GM21526 (cell line): ENCODE data around the gene LTBP3.
"Not testable (repeated sequence)": the region's sequence is repeated elsewhere in the genome, so short reads cannot be mapped to it uniquely, and the experiment has no call there.

Experiments
- ATAC-seq: cut with Tn5 transposase; IDR thresholded peaks from one replicate; pipeline ENCODE4 v1.9.1; 2021; ENCODE audit warnings: moderate library complexity; ENCODE audit not compliant: unreplicated experiment, low FRiP score

LTBP3 gene

DNA sequence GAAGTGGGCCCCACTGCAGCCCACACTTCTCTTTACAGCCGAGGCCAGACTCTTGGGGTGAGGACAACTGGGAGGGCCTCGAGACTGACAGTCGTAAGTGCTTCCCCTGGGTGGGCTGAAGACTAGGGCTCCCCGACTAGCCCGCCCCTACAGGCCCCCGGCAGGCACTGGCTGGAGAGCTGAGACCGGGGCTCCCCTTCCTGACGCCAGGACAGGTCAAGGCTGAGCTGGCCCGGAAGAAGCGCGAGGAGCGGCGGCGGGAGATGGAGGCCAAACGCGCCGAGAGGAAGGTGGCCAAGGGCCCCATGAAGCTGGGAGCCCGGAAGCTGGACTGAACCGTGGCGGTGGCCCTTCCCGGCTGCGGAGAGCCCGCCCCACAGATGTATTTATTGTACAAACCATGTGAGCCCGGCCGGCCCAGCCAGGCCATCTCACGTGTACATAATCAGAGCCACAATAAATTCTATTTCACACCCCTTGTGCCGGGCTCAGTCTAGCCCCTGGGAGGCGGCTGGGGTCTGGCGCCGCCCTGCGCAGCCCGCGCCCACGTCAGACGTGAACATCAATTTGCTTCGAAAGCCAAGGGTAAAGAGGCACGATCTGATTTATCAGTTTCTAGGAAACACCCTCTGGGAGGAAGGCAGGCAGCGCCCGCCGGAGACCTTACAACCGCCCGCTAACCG lies 19.8 kb downstream of the LTBP3 start:
- no peak for ATAC-seq

DNA sequence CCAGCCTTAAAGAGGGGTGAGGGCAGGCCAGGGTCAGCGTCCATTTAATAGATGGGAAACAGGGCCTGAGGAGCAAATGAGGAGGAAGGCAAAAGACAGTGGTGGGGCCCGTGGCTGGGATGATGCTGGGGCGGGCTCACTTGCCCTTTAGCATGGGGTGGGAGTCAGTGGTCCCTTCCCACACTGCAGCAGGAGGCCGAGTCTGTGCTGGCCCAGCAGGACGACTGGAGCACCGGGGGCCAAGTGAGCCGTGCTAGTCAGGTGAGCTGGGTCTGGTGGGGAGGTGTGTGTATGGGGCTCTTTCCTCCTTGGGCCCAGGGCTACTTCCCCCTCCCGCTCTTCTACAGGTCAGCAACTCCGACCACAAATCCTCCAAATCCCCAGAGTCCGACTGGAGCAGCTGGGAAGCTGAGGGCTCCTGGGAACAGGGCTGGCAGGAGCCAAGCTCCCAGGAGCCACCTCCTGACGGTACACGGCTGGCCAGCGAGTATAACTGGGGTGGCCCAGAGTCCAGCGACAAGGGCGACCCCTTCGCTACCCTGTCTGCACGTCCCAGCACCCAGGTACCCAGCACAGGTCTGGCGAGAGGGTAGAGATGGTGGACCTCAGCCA lies 20.4 kb downstream of the LTBP3 start:
- ATAC-seq, result no peak

DNA sequence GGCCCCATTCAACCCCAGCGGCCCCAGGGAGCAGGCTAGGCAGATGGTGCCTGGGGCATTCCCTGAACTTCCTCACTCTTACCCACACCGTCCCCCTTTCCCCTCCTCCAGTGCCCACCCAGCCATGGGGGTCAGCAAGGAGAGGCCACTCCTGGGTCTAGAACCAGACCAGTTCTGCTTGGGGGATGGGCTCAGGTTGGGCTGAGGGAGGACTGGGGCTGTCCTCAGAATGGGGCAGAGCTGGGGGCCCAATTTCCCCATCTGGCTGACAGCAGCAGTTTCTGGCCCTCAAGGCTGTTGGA lies 20.9 kb downstream of the LTBP3 start:
- ATAC-seq, result no peak

DNA sequence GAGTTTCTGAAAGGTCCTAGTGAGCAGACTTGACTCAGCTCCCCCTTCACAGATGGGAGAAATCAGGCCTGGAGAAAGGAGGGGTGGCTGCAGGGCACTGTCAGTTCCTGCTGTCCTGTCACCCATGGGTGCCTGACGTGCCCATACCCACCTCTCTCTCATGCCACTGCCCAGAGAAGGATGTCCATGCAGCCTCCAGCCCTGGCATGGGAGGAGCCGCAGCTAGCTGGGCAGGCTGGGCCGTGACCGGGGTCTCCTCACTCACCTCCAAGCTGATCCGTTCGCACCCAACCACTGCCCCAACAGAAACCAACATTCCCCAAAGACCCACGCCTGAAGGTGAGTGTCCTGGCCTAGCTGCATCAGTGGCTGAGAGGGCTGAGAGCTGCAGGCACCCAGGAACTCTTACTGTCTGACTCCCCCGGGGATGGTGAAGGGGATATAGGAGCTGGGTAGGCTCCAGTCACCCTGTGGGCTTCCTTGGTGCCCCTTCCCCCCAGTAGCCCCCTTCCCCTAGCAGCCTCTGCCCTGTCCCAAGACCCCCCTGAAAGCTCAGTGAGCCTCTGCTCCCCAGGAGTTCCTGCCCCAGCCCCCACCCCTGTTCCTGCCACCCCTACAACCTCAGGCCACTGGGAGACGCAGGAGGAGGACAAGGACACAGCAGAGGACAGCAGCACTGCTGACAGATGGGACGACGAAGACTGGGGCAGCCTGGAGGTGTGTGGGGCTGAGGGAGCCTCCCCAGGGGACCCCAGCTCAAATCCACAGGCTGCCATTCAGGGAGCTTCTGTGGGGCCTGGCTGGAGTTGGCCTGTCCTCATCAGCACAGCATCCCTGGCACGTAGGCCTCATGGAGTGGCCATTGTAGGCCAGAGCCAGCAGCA lies 21.5 kb downstream of the LTBP3 start:
- no peak for ATAC-seq

DNA sequence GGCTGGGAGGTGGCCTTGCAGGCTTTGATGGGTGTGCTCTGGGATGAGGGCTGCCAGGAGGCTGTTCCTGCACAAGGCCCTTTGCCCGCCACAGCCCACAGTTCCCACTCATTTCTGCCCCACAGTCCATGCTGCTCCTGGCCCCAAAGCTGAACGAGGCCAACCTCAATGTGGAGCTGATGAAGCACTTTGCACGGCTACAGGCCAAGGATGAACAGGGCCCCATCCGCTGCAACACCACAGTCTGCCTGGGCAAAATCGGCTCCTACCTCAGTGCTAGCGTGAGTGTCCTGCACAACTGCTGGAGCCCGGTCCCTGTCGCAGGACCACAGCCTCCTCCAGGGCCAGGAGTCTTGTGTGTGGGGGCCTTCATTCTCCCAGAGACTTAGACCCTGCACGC lies 23.1 kb downstream of the LTBP3 start:
- no peak for ATAC-seq

DNA sequence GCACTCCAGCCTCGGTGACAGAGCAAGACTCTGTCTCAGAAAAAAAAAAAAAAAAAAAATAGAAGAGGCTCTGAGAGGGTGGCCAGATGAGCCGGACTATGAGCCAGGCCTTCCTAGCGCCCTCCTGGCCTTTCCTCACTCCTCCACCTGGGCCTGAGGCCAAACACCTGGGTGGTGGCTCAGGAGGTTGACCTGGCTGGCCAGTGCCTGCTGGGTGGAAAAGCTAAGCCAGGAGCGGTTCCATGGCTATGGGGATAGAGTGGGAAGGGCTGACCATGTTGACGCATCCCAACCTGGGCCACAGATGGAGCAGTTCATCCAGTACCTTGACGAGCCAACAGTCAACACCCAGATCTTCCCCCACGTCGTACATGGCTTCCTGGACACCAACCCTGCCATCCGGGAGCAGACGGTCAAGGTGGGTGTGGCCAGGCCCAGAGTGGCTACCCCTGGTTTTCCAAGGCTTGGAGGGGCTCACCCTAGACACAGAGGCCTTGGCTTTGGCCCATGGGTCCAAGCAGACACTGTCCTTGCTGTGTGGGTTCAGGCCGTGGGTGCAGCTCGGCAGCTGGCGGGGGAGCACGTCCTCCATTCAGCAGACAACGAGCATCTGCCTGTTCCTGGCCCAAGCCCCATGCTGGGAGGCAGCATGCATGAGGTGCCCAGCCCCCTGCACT lies 25.6 kb downstream of the LTBP3 start:
- ATAC-seq, result no peak

DNA sequence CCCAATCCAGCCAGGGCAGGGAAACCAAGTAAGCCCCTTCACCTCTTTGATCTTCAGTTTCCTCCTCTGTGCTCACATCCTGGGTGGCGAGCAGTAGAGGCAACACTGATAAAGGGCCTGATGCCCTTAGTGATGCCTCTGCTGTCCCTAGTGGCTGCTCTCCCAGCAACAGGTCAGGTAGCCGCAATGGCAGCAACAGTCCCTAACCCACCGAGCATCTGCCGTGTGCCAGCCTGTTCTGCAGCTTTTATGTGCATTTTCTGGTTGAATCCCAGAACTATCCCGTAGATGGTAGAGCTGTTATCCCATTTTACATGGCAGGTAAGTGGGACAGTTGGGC lies 28.0 kb downstream of the LTBP3 start:
- ATAC-seq, result no peak

DNA sequence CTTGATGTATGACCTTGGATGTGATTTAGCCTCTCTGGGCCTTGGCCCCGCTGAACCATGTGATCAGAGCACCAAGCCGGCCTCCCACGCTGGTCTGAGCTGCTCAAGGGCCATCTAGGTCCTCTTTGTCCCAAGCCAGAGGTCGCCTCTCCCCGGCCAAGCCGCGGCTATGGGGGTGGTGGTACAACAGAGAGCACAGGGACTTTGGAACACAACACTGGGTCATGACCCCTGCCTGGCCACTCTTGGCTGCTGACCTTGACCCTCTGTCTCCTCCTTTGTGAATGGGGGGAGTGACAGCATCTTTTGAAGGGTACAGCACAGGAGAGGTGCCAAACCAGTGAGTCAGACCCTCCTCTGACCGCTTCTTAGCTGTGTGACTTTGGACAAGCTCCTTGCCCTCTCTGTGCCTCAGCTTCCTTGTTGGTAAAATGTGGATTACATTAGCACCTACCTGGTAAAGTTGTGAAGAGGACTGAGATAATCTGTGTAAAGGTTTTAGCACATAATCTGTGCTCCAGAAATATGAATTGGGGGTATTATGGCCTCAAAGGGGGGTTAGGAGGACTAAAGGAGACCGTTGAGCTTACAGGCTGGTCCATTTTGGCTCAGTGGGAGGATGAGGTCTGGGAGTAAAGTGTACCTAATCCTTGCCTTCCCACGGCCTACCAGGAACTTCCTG lies 28.5 kb downstream of the LTBP3 start:
- no peak for ATAC-seq

DNA sequence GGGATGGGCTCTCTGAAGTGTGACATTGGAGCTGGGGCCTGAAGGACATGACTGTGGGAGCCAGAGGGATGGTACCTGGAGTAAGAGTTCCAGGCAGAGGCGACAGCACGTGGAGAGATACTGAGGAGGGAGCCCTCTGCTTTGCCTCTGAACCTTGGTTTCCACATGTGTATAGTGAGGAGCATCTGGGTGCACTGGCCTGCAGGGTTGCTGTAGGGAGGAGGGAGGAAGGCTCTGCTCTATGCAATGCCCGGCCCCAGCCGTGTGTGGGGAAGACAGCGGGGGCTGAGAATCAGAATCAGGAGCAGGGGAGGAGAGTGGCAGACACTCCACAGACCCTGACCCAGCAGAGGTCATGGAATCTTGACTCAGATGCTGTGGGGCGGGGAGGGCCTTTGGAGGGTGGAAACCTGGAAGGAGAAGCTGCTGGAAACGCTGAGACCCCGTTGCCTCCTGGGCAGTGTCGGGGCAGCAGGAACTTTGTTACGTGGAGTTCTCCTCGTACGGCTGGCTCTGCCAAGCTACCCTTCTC lies 29.3 kb downstream of the LTBP3 start:
- ATAC-seq, result no peak

DNA sequence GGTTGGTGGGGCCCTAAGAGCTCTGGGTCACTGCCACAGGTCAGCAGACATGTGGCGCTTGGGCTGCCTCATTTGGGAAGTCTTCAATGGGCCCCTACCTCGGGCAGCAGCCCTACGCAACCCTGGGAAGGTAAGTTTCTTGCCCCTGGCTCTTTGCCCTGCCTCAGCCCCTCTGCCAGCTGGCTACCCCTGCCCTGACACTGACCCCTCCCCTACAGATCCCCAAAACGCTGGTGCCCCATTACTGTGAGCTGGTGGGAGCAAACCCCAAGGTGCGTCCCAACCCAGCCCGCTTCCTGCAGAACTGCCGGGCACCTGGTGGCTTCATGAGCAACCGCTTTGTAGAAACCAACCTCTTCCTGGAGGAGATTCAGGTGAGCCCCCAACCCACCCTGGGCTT lies 31.4 kb downstream of the LTBP3 start:
- no peak for ATAC-seq

DNA sequence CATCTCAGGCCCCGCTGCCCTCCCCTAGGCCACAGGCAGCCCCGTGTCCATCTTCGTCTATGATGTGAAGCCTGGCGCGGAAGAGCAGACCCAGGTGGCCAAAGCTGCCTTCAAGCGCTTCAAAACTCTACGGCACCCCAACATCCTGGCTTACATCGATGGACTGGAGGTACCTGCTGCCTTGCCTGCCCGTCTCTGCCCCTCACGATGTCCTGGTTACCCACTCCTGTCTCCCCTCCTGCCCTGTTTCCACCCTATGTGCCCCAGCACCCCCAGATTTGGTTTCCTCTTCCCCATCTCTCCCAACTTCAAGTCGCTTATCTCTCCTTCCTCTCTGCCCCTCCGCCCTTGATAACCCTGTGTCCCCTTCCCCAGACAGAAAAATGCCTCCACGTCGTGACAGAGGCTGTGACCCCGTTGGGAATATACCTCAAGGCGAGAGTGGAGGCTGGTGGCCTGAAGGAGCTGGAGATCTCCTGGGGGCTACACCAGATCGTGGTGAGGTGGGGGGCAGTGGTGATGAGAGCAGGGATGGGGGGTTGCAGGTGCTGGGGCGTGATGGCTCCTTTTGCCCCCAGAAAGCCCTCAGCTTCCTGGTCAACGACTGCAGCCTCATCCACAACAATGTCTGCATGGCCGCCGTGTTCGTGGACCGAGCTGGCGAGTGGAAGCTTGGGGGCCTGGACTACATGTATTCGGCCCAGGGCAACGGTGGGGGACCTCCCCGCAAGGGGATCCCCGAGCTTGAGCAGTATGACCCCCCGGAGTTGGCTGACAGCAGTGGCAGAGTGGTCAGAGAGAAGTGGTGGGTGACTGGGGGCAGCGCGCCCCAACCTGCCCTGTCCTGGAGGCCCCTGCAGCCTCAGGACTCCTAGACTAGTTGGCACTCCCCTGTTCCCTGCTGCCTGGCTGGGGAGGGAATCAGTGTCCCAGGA lies 32.3 kb downstream of the LTBP3 start:
- no peak for ATAC-seq

DNA sequence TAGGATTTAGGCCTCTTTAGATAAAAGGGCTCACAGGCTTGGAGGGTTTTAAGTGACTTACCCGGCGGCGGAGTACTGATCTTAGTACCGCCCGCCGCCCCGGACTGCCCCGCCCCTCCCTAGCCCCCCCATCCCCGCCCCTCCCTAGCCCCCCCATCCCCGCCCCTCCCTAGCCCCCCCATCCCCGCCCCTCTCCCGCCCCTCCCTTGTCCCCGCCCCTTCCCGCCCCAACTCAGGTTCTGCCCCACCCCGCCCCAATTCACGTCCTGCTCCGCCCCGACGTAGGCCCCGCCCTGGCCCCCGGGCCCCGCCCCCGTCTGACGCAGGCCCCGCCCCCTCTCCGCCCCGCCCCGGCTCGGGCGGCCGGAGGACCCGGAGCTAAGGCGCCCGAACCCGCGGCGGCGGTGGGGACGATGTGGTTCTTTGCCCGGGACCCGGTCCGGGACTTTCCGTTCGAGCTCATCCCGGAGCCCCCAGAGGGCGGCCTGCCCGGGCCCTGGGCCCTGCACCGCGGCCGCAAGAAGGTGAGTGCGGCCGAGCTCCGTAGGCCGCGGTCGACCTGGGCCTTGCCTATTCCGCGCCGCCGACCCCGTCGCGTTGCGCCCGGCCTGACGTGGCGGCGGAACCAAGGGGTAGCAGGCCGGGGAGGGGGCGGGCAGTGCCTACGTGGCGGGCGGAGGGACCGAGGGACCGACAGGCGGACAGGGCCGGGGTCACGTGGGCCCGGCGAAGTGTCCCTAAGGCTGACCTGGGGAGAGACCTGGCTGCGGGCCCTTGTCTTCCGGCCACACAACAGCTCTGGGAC lies 33.2 kb downstream of the LTBP3 start, which contains the start of gene SCYL1:
Gene SCYL1 (plus strand): TSS at position 343 of the 805 bp plus-strand sequence. CDS start 71 bp downstream, at position 414.
- no peak for ATAC-seq

DNA sequence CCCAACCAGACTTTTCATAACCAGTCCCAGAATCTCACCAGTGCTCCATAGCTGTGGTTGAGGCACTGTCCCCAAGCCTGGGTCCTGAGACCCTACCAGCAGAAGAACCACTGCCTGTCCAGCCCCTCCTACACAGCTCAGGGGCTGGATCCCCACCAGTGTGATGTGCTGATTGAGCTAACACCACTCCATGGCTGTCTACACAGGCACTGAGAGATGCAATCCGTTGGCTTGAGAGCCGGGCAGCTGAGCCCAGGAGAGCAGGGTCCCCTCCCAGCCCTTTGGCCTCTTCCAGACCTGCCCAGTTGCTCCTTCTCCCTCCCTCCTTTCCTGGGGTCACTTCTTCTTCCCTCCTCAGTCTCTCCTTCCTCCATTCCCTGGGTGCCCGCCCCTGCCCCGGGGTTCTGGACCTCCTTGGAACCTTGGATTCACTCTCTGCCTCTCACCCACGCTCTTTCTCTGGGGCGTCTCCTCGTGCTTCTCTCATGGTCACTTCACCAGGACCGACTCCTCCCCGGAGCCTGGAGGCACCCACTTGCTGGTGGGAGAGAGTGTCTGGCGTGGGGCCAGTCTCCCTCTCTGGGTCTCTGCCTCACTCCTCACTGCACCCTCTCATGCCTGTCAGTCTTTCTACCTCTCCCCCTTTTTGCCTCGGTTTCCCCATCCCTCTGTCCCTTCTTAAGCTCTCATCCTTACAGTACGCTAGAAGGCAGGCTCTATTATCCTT lies 34.0 kb downstream of the LTBP3 start:
- ATAC-seq, result no peak

DNA sequence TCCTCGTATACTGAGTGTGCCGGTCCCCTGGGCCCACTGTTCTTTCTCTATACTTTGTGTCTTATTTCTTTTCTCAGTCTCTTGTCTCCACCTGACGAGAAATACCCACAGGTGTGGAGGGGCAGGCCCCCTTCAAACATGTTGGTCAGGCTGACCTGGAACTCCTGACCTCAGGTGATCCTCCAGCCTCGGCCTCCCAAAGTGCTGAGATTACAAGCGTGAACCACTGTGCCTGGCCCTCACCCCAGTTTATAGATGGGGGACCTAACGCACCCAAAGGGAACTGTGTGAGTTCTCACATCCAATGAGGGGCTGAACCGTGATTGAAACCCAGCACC lies 34.6 kb downstream of the LTBP3 start:
- not testable (repeated sequence) for ATAC-seq

DNA sequence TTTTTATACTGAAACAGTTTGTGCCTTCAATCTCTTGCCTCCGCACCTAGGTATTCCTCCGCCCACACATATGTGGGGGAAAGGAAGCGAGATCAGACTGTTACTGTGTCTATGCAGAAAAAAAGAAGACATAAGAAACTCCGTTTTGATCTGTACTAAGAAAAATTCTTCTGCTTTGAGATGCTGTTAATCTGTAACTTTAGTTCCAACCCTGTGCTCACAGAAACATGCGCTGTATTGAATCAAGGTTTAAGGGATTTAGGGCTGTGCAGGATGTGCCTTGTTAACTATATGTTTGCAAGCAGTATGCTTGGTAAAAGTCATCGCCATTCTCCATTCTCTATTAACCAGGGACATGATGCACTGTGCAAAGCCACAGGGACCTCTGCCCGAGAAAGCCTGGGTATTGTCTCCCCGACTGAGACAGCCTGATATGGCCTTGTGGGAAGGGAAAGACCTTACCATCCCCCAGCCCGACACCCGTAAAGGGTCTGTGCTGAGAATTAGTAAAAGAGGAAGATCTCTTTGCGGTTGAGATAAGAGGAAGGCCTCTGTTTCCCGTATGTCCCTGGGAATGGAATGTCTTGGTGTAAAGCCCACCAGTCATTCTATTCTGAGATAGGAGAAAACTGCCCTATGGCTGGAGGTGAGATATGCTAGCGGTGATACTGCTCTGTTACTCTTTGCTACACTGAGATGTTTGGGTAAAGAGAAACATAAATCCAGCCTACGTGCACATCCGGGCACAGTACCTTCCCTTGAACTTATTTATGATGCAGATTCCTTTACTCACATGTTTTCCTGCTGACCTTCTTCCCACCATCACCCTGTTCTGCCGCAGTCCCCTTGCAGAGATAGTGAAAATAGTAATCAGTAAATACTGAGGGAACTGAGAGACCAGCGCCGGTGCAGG lies 35.2 kb downstream of the LTBP3 start:
- not testable (repeated sequence) for ATAC-seq

DNA sequence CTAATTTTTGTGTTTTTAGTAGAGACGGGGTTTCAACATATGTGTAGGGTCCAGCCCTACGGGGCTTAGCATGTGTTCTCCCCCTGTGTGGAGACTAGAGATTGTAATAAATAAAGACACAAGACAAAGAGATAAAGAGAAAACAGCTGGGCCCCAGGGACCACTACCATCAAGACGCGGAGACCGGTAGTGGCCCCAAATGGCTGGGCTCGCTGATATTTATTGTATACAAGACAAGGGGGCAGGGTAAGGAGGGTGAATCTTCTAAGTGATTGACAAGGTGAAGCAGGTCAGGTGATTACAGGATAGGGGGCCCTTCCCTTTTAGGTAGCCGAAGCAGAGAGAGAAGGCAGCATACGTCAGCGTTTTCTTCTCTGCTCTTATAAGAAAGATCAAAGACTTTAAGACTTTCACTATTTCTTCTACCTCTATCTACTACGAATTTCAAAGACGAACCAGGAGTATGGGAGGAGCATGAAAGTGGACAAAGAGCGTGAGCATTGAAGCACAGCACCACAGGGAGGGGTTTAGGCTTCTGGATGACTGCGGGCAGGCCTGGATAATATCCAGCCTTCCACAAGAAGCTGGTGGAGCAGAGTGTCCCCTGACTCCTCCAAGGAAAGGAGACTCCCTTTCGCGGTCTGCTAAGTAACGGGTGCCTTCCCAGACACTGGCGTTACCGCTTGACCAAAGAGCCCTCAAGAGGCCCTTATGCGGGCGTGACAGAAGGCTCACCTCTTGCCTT lies 36.2 kb downstream of the LTBP3 start:
- ATAC-seq, result not testable (repeated sequence)
